Vagina (tissue), 2 donors: ENCODE measurements around the gene UBTD1.

Experiments
- POLR2AphosphoS5 ChIP-seq, 2 donors: sonication (generic); formaldehyde crosslinking; IDR thresholded peaks; one replicate each; pipeline ENCODE4 v1.9.0; 2017; ENCODE audit warnings: antibody characterized with exemption in 2 of 2, mild to moderate bottlenecking in 2 of 2, low read depth in 1 of 2; ENCODE audit not compliant: insufficient read depth in 1 of 2
- TF ChIP-seq, protein P1 (sequence below), 3 experiments: fragments of 450-650 bp in 2 of 3; fragments of 200-600 bp in 1 of 3; sonication (generic) in 1 of 3; IDR thresholded peaks; one replicate each; pipeline ENCODE4 v1.5.1; 2017 to 2019; ENCODE audit warnings: antibody characterized with exemption in 3 of 3, mild to moderate bottlenecking in 2 of 3, moderate library complexity in 2 of 3

DNA sequence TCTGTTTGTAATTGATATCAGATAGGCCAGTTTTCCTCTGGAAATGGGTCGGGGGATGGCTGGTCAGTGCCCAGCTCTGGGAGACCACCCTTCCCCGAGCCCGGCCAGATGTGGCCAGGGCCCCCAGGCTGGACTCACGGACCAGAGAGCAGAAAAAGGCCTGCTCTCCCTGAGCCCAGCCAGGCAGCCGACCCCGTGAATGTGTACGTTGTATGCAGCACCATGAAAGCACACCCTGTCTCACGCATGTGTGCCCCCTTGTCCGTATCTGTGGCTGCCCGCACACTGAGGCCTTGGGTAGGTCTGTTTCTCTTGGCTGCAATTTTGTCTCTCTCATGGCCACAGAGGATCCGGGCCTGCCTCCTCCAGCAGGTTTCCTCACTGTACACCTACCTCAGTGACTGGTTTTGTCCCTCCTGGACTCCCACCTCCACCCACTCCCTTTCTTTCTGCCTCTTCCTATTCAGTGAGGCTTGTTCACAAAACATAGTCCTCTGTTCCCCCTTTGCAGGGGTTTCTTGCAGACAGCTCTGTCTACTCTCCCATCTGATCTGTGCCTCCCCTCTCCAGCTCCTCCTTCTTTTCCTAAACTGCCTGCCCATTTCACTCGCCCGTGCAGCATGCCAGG lies 50.2 kb downstream of the UBTD1 start:
- TF ChIP-seq, protein P1, sequence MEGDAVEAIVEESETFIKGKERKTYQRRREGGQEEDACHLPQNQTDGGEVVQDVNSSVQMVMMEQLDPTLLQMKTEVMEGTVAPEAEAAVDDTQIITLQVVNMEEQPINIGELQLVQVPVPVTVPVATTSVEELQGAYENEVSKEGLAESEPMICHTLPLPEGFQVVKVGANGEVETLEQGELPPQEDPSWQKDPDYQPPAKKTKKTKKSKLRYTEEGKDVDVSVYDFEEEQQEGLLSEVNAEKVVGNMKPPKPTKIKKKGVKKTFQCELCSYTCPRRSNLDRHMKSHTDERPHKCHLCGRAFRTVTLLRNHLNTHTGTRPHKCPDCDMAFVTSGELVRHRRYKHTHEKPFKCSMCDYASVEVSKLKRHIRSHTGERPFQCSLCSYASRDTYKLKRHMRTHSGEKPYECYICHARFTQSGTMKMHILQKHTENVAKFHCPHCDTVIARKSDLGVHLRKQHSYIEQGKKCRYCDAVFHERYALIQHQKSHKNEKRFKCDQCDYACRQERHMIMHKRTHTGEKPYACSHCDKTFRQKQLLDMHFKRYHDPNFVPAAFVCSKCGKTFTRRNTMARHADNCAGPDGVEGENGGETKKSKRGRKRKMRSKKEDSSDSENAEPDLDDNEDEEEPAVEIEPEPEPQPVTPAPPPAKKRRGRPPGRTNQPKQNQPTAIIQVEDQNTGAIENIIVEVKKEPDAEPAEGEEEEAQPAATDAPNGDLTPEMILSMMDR (IDR thresholded peaks at IDR 0.05), result no peak
- TF ChIP-seq POLR2AphosphoS5 (IDR thresholded peaks at IDR 0.05; ENCODE audit: insufficient read depth in 1 of 2, low read depth in 1 of 2), result no peak
